ENCODE results near the gene RNF26.

The RNF26 gene

DNA sequence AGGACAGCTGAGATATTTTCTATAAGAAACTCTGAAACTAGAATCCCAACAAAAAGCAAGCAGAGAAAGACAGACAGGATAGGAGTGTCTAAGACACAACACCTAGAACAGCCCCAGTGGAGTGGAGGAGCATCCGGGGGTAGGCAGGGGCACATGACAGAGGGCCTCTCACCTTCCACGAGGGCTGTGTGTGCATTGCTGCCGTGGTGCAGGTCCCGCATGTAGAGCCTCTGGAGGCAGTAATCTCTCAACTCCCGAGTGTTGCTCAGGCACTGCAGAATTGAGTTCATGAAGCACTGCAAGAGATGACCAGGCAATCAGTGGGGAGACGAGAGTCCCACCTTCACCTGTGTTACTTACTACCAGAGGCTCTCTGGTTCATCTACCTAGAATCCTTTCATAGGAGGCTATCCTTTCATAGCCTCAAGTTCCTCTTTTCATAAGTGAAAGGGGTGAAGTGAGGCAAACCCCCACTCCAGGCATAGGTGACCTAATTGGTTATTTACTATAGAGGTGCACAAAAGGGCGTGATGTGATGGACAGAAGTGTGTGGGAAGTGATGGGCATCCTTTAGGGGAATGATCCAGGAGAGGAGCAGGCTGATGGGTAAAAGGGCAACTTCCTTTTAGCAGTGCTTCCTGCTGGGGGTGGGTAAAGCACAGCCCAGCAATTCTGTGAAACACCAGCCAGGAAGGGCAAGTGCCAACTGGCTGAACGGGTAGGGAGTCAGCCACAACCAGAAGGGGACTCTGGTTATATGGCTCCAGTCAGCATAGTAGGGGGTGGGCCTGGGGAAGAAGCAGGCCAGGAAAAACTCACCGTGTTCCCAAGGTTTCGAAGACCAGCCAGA, 25.3 kb downstream of the RNF26 start:
- TF ChIP-seq EZH2phosphoT487 (IDR thresholded peaks at IDR 0.05; ENCODE audit: low read depth): no peak
- TF ChIP-seq, protein P1, sequence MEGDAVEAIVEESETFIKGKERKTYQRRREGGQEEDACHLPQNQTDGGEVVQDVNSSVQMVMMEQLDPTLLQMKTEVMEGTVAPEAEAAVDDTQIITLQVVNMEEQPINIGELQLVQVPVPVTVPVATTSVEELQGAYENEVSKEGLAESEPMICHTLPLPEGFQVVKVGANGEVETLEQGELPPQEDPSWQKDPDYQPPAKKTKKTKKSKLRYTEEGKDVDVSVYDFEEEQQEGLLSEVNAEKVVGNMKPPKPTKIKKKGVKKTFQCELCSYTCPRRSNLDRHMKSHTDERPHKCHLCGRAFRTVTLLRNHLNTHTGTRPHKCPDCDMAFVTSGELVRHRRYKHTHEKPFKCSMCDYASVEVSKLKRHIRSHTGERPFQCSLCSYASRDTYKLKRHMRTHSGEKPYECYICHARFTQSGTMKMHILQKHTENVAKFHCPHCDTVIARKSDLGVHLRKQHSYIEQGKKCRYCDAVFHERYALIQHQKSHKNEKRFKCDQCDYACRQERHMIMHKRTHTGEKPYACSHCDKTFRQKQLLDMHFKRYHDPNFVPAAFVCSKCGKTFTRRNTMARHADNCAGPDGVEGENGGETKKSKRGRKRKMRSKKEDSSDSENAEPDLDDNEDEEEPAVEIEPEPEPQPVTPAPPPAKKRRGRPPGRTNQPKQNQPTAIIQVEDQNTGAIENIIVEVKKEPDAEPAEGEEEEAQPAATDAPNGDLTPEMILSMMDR (IDR thresholded peaks at IDR 0.05; ENCODE audit: low read depth, low read length): no peak
- H3K27me3 ChIP-seq (ENCODE audit: low read depth, low read length): peaks cover 7% of the 10 kb centered on the region
- H3K79me2 ChIP-seq (ENCODE audit: low read length): no peaks in the 10 kb centered on the region
- H3K4me3 ChIP-seq (ENCODE audit: low read length): no peak overlapping the region
- no peak overlapping the region for H3K27ac ChIP-seq (ENCODE audit: low read length)
- H3K4me1 ChIP-seq (ENCODE audit: low read length): peaks cover 21% of the 10 kb centered on the region
- H2AFZ ChIP-seq (ENCODE audit: low read depth, low read length): peak overlapping the region; percentile 41; the same call in 1 of the 2 replicates
- no peaks in the 10 kb centered on the region for H3K36me3 ChIP-seq (replicated peaks; ENCODE audit: low read depth, low read length)
- no peaks in the 10 kb centered on the region for H4K20me1 ChIP-seq (ENCODE audit: insufficient read depth, low read length)
- no peaks in the 10 kb centered on the region for H3K9me3 ChIP-seq (ENCODE audit: insufficient read depth, low read length)
- H3K9ac ChIP-seq (ENCODE audit: low read length): no peak overlapping the region
- H3K4me2 ChIP-seq (ENCODE audit: low read length): peak overlapping the region; percentile 33; the same call in 1 of the 2 replicates

DNA sequence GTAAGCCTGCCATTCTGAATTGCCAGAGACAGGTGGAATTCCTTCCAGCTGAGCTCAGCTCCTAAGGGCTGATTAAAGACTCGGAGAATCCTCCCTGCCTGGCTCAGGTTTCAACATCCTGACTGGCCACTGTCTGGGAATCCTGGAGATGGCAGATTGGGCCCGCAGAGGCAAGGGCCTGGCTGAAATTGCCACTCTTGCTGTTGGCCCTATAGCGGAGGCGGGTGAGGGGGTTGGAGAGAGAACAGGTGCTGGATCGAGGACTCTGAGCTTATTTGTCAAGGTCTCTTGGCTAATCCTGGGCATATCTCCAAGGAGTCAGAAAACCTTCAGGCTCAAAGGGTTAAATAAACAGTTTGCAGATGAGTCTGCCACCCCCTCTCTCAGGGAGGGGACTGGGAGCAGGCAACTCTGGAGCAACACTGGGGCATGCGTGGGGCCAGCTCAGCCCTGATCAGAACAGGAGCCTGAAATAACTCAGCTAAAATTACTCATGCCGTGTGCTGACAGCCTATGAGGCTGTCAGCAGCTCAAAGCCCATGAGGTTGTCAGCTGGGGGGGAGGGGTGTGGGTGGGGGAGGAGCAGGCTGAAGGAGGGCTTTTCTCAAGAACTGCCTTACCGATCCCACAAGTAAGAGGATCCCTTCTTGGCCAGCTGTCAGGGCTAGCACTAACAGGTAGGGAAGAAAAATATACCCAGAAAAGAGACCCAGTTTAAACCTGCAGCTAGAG, 26.9 kb downstream of the RNF26 start:
- peaks cover 17% of the 10 kb centered on the region for H3K4me1 ChIP-seq (ENCODE audit: low read length)
- no peak overlapping the region for H3K9ac ChIP-seq (ENCODE audit: low read length)
- no peaks in the 10 kb centered on the region for H4K20me1 ChIP-seq (ENCODE audit: insufficient read depth, low read length)
- no peaks in the 10 kb centered on the region for H3K79me2 ChIP-seq (ENCODE audit: low read length)
- no peaks in the 10 kb centered on the region for H3K9me3 ChIP-seq (ENCODE audit: insufficient read depth, low read length)
- no peak overlapping the region for H3K4me2 ChIP-seq (ENCODE audit: low read length)
- no peak for TF ChIP-seq EZH2phosphoT487 (IDR thresholded peaks at IDR 0.05; ENCODE audit: low read depth)
- TF ChIP-seq, protein P1 (IDR thresholded peaks at IDR 0.05; ENCODE audit: low read depth, low read length): no peak
- no peak overlapping the region for H2AFZ ChIP-seq (ENCODE audit: low read depth, low read length)
- H3K27me3 ChIP-seq (ENCODE audit: low read depth, low read length): no peaks in the 10 kb centered on the region
- H3K4me3 ChIP-seq (ENCODE audit: low read length): no peak overlapping the region
- no peaks in the 10 kb centered on the region for H3K36me3 ChIP-seq (replicated peaks; ENCODE audit: low read depth, low read length)
- no peak overlapping the region for H3K27ac ChIP-seq (ENCODE audit: low read length)

DNA sequence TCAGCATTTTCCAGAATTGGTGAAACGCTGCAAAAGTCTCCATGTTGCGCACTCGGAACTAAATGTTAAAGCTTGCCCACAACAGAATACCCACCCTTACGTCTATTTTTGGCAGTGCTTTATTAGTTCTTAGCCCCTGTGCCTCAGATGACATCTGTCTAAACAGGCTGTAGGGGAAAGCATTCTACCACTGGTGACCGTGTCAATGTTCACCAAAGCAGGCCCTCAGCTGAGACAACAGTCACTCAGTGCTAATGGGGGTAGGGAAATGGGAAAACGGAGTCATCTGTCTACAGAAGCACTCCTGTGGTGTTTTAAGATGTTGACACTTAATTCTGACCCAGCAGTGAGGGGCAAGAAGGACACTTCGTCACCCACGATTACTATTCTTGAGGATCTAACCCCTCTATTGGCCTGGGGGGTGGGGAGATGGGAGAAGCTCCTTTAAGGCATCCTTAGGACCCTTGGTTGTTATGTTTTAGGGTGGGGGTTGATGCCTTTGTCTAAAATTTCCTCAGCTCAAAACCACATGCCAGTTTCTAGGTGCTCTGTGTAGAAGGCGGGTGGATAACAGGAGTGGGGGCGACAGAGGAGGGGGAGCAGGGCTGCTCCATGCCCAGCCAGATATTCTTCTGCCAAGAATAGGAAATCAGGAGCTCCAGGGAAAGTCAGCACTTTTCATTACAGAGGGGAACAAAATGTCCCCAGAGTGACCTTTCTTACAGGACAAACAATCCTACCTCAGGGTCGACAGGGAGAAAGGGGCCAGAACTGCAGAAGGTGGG, 27.8 kb downstream of the RNF26 start:
- H3K4me1 ChIP-seq (ENCODE audit: low read length): peaks cover 17% of the 10 kb centered on the region
- H3K27me3 ChIP-seq (ENCODE audit: low read depth, low read length): no peaks in the 10 kb centered on the region
- H2AFZ ChIP-seq (ENCODE audit: low read depth, low read length): no peak overlapping the region
- H3K79me2 ChIP-seq (ENCODE audit: low read length): no peaks in the 10 kb centered on the region
- H3K4me2 ChIP-seq (ENCODE audit: low read length): no peak overlapping the region
- H3K9ac ChIP-seq (ENCODE audit: low read length): no peak overlapping the region
- H3K36me3 ChIP-seq (replicated peaks; ENCODE audit: low read depth, low read length): no peaks in the 10 kb centered on the region
- H3K9me3 ChIP-seq (ENCODE audit: insufficient read depth, low read length): no peaks in the 10 kb centered on the region
- H4K20me1 ChIP-seq (ENCODE audit: insufficient read depth, low read length): no peaks in the 10 kb centered on the region
- TF ChIP-seq, protein P1 (IDR thresholded peaks at IDR 0.05; ENCODE audit: low read depth, low read length): no peak
- no peak for TF ChIP-seq EZH2phosphoT487 (IDR thresholded peaks at IDR 0.05; ENCODE audit: low read depth)
- H3K4me3 ChIP-seq (ENCODE audit: low read length): no peak overlapping the region
- H3K27ac ChIP-seq (ENCODE audit: low read length): no peak overlapping the region
